ENCODE data around the gene BRINP3. TPM values are rescaled to one million over a fixed set of nuclear protein-coding genes. Genes with fewer than 3 reads are reported as not detected.

The BRINP3 gene
- total and polyA plus RNA-seq, 9 of the 15 experiments (the other 6 are each of a cell fraction or from before 2014, with no cell fraction given): 0.09 to 0.75 (median 0.19) TPM; not detected in 1

- no peaks in the 10 kb centered on the region for H3K79me2 ChIP-seq (ENCODE audit: control insufficient read depth, insufficient read depth, low read length)
- intact Hi-C loops (cut with micrococcal nuclease): no loop called here
- no peak overlapping the region for H3K9ac ChIP-seq (ENCODE audit: insufficient read depth in 1 of 2, low read depth in 2 of 2, low read length in 2 of 2)
- H3K27ac ChIP-seq (ENCODE audit: extremely low read depth, low read depth, low read length): no peak overlapping the region
- H3K9me1 ChIP-seq (ENCODE audit: control insufficient read depth, insufficient read depth, low read length): no peaks in the 10 kb centered on the region
- ChIA-PET CTCF (ENCODE audit: low intra/inter-chr PET ratio) (no interaction called here), POLR2A (no interaction called here)
- no peaks in the 10 kb centered on the region for H3K4me1 ChIP-seq (replicated peaks in 1 of 2; ENCODE audit: control insufficient read depth in 2 of 2, insufficient read depth in 2 of 2, low read length in 2 of 2)
- H4K20me1 ChIP-seq (replicated peaks; ENCODE audit: control insufficient read depth, insufficient read depth, low read length): no peaks in the 10 kb centered on the region
- BruUV-seq (replicated peaks): no TSS peak
- H3K4me3 ChIP-seq: no peak overlapping the region
- H3K9me3 ChIP-seq (replicated peaks; ENCODE audit: control insufficient read depth, insufficient read depth, low read depth, low read length): no peaks in the 10 kb centered on the region
- H3K4me2 ChIP-seq (ENCODE audit: insufficient read depth, low read length): no peak overlapping the region
- H2AFZ ChIP-seq (ENCODE audit: low read depth, low read length): no peak overlapping the region
- no peaks in the 10 kb centered on the region for H3K36me3 ChIP-seq (ENCODE audit: control insufficient read depth, insufficient read depth, low read length)
- in situ Hi-C loops (cut with MboI): no loop called here
- ATAC-seq (no peak), DNase-seq (ENCODE audit: extremely low read depth in 1 of 4, low spot score in 3 of 4) (no peak), FAIRE-seq (no peak)
- H3K27me3 ChIP-seq (ENCODE audit: control insufficient read depth in 2 of 2, insufficient read depth in 2 of 2, low read length in 2 of 2): no peaks in the 10 kb centered on the region
- 6% methylated on average over 5 of the region's 5 CpGs for WGBS (ENCODE audit: insufficient coverage, low coverage, missing lambda C conversion rate)
- TF ChIP-seq DPF2 (IDR thresholded peaks at IDR 0.05): no peak
- TF ChIP-seq ZKSCAN1 (IDR thresholded peaks at IDR 0.05; ENCODE audit: low read depth, low read length): no peak
- no peak for TF ChIP-seq ZNF444 (CRISPR knock-in tag; IDR thresholded peaks at IDR 0.05)
- no peak for TF ChIP-seq GTF3C2 (IDR thresholded peaks at IDR 0.05; ENCODE audit: borderline replicate concordance, extremely low read depth, insufficient read length)
- TF ChIP-seq KAT8 (IDR thresholded peaks at IDR 0.05; ENCODE audit: low read depth): no peak
- no peak for TF ChIP-seq HMGXB4 (CRISPR knock-in tag; IDR thresholded peaks at IDR 0.05)
These were observed 1.3 kb downstream of the BRINP3 start for GRCh38 chr1:190476321-190476720.
